Liver (tissue), 3 donors: ENCODE measurements around the gene TRIM7.

Experiments used
- ATF3 ChIP-seq: IDR thresholded peaks from 2 replicates; pipeline ENCODE4 v1.6.1; 2016; ENCODE audit warnings: antibody characterized with exemption
- CTCF ChIP-seq: fragments of 150-350 bp; IDR thresholded peaks from 2 replicates; pipeline ENCODE4 v1.5.1; 2017; ENCODE audit warnings: improper control_type of control experiment, low read depth, low read length; ENCODE audit not compliant: missing input control
- donor health status: healthy.
- donor health status: healthy.

GRCh38 chr5:181195249-181195761, 9.7 kb downstream of the TRIM7 start:
- TF ChIP-seq CTCF: no peak
- no peak for TF ChIP-seq ATF3
